ACHN (cell line): Measurements from ENCODE around the gene PUSL1.

Source experiments
- DNase-seq: peaks from one replicate; pipeline ENCODE4 v3.0.0-alpha.2; 2015
- in situ Hi-C: cut with HindIII; loops from 2 replicates; pipeline ENCODE4 v1.10.0; 2017; ENCODE audit warnings: low sequenced_read_pairs, low pct_ligation_motif_present, low pct_unique_long_range_greater_than_20kb

Gene PUSL1

GRCh38 chr1:1341549-1342021, 33.2 kb downstream of the PUSL1 start:
- no peak for DNase-seq
- in situ Hi-C loops, result no loop called here

DNA sequence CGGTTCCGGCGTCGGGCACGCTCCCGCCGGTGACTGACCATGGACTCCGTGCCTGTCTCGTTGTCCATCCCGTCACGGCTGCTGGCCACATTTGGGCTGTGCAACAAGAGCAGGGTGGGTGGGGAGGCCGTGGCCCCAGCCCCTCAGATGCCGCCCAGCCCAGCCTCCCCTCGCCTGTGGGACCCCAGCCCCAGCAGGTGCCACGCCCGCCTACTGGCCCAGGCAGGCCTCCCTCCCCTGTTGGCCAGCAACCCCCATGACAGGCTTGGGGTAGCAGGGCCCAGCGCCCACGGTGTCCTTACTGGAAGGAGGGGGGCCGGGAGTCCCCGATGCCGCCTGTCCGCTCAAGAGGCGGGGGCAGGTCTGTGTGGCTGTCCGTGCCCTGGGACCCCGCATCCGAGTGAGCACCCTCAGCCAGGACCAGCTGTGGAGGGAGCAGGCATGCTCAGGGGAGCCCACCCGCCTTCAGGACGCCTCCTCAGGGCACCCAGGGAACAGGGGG, 33.7 kb downstream of the PUSL1 start:
- no peak for DNase-seq
- in situ Hi-C loops, result no loop called here

- no peak for DNase-seq
- in situ Hi-C loops, result no loop called here
Measured at GRCh38 chr1:1342584-1343115, 34.3 kb downstream of the PUSL1 start.

- in situ Hi-C loops, result no loop called here
- no peak for DNase-seq
Measured at GRCh38 chr1:1343811-1344421, 35.5 kb downstream of the PUSL1 start.

- peak; percentile 78 for DNase-seq
- in situ Hi-C loops, result no loop called here
Measured at GRCh38 chr1:1344655-1345361, 36.4 kb downstream of the PUSL1 start.

GRCh38 chr1:1345384-1345783, 37.0 kb downstream of the PUSL1 start:
- in situ Hi-C loops, result no loop called here
- no peak for DNase-seq

- DNase-seq, result no peak
- in situ Hi-C loops, result no loop called here
Measured at GRCh38 chr1:1345860-1346500, 37.6 kb downstream of the PUSL1 start.

GRCh38 chr1:1346501-1346890, 38.1 kb downstream of the PUSL1 start:
- DNase-seq, result no peak
- in situ Hi-C loops, result no loop called here

GRCh38 chr1:1347026-1347595, 38.7 kb downstream of the PUSL1 start:
- no peak for DNase-seq

DNA sequence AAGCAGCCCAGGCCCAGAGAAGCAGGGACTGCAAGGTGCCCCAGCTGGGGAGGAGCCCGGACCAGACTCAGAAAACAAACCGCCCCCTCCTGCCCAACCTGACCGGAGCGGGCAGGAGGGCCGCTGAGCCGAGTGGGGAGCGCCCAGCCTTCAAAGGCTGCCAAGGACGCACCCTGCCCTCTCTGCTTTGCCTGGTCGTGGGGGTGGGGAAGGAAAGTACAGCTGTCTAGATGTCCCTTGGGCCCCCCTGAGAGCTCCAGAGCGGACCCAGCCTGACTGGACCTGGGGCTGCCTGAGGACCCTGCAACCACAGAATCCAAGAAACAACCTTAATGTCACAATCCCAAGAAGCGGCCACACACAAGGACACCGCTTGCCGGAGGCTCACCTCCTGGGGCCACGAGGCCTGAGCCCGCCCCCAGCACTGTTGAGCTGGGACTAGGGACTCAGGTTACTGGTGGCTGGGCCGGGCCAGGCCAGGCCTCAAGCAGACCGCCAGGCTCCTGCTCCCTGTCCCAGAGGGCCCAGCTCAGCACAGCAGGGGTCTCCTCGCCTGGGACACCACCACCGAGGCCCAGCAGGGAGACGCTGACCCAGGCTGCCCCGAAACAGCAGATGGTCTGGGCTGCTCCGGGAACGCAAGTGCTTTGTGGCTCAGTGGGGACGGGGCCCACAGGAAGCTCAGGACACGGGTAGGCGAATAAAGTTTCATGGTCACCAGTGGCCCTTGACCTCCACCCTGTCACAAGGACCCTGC, 39.4 kb downstream of the PUSL1 start:
- DNase-seq, result no peak
- in situ Hi-C loops, result no loop called here

More at GRCh38 chr1:1347026-1347595, 38.7 kb downstream of the PUSL1 start:
- in situ Hi-C loops, result no loop called here

GRCh38 chr1:1348420-1349255, 40.2 kb downstream of the PUSL1 start:
- in situ Hi-C loops, result no loop called here
- peak; percentile 34 for DNase-seq

DNA sequence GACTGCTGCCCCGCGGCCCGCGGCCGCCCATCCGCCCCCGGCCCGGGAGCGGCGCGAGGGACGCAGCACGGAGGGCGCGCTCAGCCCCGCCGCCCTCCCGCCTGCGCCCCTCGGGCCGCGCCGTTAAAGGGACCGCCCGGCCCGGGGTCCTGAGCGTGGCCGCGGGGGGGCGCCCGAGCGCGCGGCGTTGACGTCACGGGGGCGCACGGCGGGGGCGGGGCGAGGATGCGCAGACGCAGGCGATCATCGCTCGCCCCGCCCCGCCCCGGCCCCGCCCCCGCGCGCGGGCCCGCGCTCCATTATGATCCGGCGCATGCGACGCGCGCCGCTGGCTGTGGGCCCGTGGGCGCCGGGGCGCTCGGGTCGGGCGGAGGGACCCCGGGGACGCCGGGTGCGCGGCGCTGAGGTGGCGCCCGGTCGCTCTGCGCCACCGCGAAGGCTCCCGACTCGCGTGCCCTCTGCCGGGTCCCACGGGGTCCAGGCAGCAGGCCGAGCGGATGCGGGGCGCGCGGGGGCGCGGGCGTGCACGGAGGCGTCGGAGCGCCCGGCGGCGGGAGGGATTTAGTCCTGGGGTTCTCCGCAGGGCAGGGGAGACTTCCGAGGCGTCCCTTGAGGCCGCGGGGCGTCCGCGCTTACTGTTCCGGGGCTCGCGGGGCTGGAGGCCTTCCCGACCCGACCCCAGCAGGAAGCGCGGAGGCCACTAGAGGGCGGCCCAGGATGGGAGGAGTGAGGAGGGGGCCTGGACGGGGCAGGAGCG, 41.0 kb downstream of the PUSL1 start, which contains the start of gene DVL1:
Gene DVL1 (minus strand): TSS at position 163 of the 757 bp plus-strand sequence. CDS start 353 bp downstream, outside the sequence.
- in situ Hi-C loops, result no loop called here
- DNase-seq, result peak; percentile 64

GRCh38 chr1:1351511-1352427, 43.4 kb downstream of the PUSL1 start:
- no peak for DNase-seq
- in situ Hi-C loops, result no loop called here

- no peak for DNase-seq
- in situ Hi-C loops, result no loop called here
Measured at GRCh38 chr1:1352786-1353388, 44.5 kb downstream of the PUSL1 start.

DNA sequence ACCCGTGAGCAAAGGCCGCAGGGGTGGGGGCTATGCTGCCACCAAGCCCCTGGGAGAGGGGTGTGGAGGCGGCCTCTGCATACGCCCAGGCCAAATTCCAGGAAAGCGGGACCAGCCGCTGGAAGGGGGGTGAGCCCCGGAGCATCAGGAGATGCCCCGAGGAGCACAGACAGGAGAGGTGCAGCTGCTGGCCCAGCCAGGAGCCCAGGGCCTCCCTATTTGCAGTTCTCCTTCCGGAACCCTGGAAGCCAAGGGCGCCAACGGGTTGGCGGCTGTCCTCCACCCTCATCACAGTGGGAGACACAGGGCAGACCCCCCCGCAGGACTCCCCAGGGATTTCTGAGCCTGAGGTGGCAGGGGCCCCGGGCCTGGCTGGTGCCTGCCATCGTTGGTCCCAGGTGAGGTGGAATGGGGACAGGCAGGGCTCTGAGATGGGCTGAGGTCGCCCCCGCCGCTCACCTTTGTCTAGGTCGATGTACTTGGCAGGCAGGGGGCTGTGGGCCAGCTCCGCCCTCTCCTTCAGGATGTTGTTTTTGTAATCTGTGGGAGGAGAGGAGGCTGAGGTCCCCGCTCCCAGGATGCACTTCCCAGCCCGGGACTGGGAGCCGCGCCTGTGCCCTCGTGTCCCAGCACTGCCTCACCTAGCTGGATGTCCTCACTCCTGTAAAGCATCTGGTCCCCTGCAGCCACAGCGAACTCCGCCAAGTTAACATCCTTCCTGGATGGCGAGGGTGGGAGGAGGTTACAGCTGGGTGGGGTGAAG, 45.2 kb downstream of the PUSL1 start:
- in situ Hi-C loops, result no loop called here
- no peak for DNase-seq
